GM23338 (cell line): ENCODE measurements around the gene PCDHA13. TPM values are rescaled to one million over a fixed set of nuclear protein-coding genes. Genes with fewer than 3 reads are reported as not detected.
"Not testable (repeated sequence)": the region's sequence is repeated elsewhere in the genome, so short reads cannot be mapped to it uniquely, and the experiment has no call there.

Experiments used
- ATAC-seq: fragments of 200-7000 bp; cut with Tn5 transposase; 3 replicates; pipeline ENCODE4 v1.9.1; 2020
- DNase-seq: peaks from one replicate; pipeline ENCODE4 v3.0.0-alpha.2; 2015; ENCODE audit warnings: low spot score
- H2AFZ ChIP-seq: fragments of 200-600 bp; sonication (generic); 2 replicates; pipeline ENCODE4 v1.8.0; 2016; ENCODE audit warnings: antibody characterized with exemption, mild to moderate bottlenecking, moderate library complexity
- H3F3A ChIP-seq: fragments of 200-600 bp; sonication (generic); replicated peaks from 2 replicates; pipeline ENCODE4 v1.8.0; 2017; ENCODE audit warnings: antibody characterized with exemption, mixed run types, low read depth
- H3K27ac ChIP-seq: fragments of 200-600 bp; sonication (generic); 2 replicates; pipeline ENCODE4 v1.6.1; 2016; ENCODE audit warnings: low read depth
- H3K27me3 ChIP-seq: fragments of 200-600 bp; sonication (generic); 2 replicates; pipeline ENCODE4 v1.8.0; 2016; ENCODE audit warnings: mild to moderate bottlenecking, mixed run types, moderate library complexity; ENCODE audit not compliant: insufficient read depth
- H3K36me3 ChIP-seq: fragments of 200-600 bp; sonication (generic); 2 replicates; pipeline ENCODE4 v1.8.0; 2016; ENCODE audit warnings: mild to moderate bottlenecking; ENCODE audit not compliant: insufficient read depth
- H3K4me1 ChIP-seq: fragments of 200-600 bp; sonication (generic); 2 replicates; pipeline ENCODE4 v1.8.0; 2016; ENCODE audit warnings: mild to moderate bottlenecking, moderate library complexity; ENCODE audit not compliant: insufficient read depth
- H3K4me2 ChIP-seq: fragments of 200-600 bp; sonication (generic); 2 replicates; pipeline ENCODE4 v1.7.1; 2017; ENCODE audit warnings: mixed run types
- H3K4me3 ChIP-seq: fragments of 200-600 bp; sonication (generic); 2 replicates; pipeline ENCODE4 v1.6.1; 2016; ENCODE audit warnings: mixed run types
- H3K79me2 ChIP-seq: fragments of 200-600 bp; sonication (generic); replicated peaks from 2 replicates; pipeline ENCODE4 v1.8.0; 2017; ENCODE audit warnings: mild to moderate bottlenecking; ENCODE audit not compliant: insufficient read depth
- H3K9me2 ChIP-seq: fragments of 200-600 bp; sonication (generic); 2 replicates; pipeline ENCODE4 v1.8.0; 2017; ENCODE audit not compliant: insufficient read depth
- H4K20me1 ChIP-seq: fragments of 200-600 bp; sonication (generic); replicated peaks from 2 replicates; pipeline ENCODE4 v1.8.0; 2017; ENCODE audit warnings: mild to moderate bottlenecking; ENCODE audit not compliant: insufficient read depth
- H3K27ac Mint-ChIP-seq: 2 replicates; pipeline ENCODE4 v1.8.0; 2020; ENCODE audit warnings: inconsistent platforms, mild to moderate bottlenecking, moderate library complexity, mixed read lengths
- H3K27me3 Mint-ChIP-seq: 3 replicates; pipeline ENCODE4 v1.8.0; 2022; ENCODE audit warnings: low read depth, mild to moderate bottlenecking, moderate library complexity, mixed read lengths, inconsistent platforms; ENCODE audit not compliant: insufficient read depth, poor library complexity
- H3K36me3 Mint-ChIP-seq: 3 replicates; pipeline ENCODE4 v1.8.0; 2021; ENCODE audit warnings: low read depth, mild to moderate bottlenecking, inconsistent platforms, moderate library complexity, mixed read lengths
- H3K4me1 Mint-ChIP-seq: 3 replicates; pipeline ENCODE4 v1.8.0; 2020; ENCODE audit warnings: mild to moderate bottlenecking, inconsistent platforms, mixed read lengths
- H3K4me3 Mint-ChIP-seq: 3 replicates; pipeline ENCODE4 v1.8.0; 2021; ENCODE audit warnings: moderate library complexity, mild to moderate bottlenecking, inconsistent platforms, mixed read lengths
- H3K9me3 Mint-ChIP-seq: 3 replicates; pipeline ENCODE4 v1.8.0; 2020; ENCODE audit warnings: moderate library complexity, mild to moderate bottlenecking, inconsistent platforms, mixed read lengths
- CREB1 ChIP-seq: fragments of 250-450 bp; sonication (Bioruptor Pico); IDR thresholded peaks from 2 replicates; pipeline ENCODE4 v1.5.0; 2020; ENCODE audit warnings: low read depth, mild to moderate bottlenecking, moderate library complexity
- CTCF ChIP-seq, 2 experiments: fragments of 200-600 bp in 1 of 2; sonication (generic) in 1 of 2; conservative IDR thresholded peaks; 2 replicates each; pipeline versions ENCODE4 v1.5.1 to v1.6.1; 2016 to 2017; ENCODE audit warnings: antibody characterized with exemption in 2 of 2, low read depth in 2 of 2, mild to moderate bottlenecking in 2 of 2, moderate library complexity in 1 of 2
- EZH2 ChIP-seq: fragments of 200-600 bp; sonication (generic); IDR thresholded peaks from one replicate; pipeline ENCODE4 v1.8.0; 2017; ENCODE audit warnings: antibody characterized with exemption, mild to moderate bottlenecking, low read depth; ENCODE audit not compliant: unreplicated experiment
- POLR2AphosphoS5 ChIP-seq: IDR thresholded peaks from 2 replicates; pipeline ENCODE4 v1.6.1; 2016; ENCODE audit warnings: antibody characterized with exemption, low read depth
- REST ChIP-seq: IDR thresholded peaks from one replicate; pipeline ENCODE4 v1.6.1; 2018; ENCODE audit warnings: antibody characterized with exemption; ENCODE audit not compliant: unreplicated experiment
- ZNF114 ChIP-seq: fragments of 250-450 bp; sonication (Bioruptor Pico); IDR thresholded peaks from 2 replicates; pipeline ENCODE4 v1.5.0; 2020; ENCODE audit warnings: mild to moderate bottlenecking, moderate library complexity
- polyA plus RNA-seq: library from polyadenylated mRNA; unstranded; fragments of >200 nt; fragmentation: Nextera tagmentation; extraction: Ambion mirVana; gene quantifications from 2 replicates; pipeline ENCODE4 v1.2.1, GENCODE V29; 2016
- total RNA-seq: library from RNA; depleted of rRNA; stranded (reverse); fragments of >200 nt; shearing (Covaris generic); gene quantifications from 2 replicates; pipeline ENCODE4 v1.2.3, GENCODE V29; 2014

Gene PCDHA13
- total and polyA plus RNA-seq, 2 experiments from 2014 or later = 1.2 to 9.8 TPM

- H3K4me3 Mint-ChIP-seq = peak overlapping the region; percentile 74
- DNase-seq = peak; percentile 56
- ATAC-seq = peak; percentile 90
- H3K79me2 ChIP-seq, H3K27me3 Mint-ChIP-seq, H3F3A ChIP-seq, H4K20me1 ChIP-seq, H3K4me1 Mint-ChIP-seq, H3K27me3 ChIP-seq, H3K36me3 ChIP-seq, H3K4me1 ChIP-seq, H3K9me2 ChIP-seq, H3K9me3 Mint-ChIP-seq: not testable (repeated sequence)
- peak; percentile 44 to 45; a peak in 3 of 4 replicates for TF ChIP-seq CTCF (conservative IDR thresholded peaks at IDR 0.05; ENCODE audit: low read depth in 2 of 2)
- Histone ChIP-seq H2AFZ (peak overlapping the region; percentile 2; the same call in 1 of the 2 replicates), H3K4me3 (peak overlapping the region; percentile 62), H3K27ac (peak overlapping the region; percentile 3; the same call in 1 of the 2 replicates), H3K4me2 (peak overlapping the region; percentile 72)
- H3K36me3 Mint-ChIP-seq = peaks cover 28% of the 10 kb centered on the region; the same call in 2 of the 3 replicates
- peak overlapping the region; percentile 51; the same call in 1 of the 2 replicates for H3K27ac Mint-ChIP-seq
Measured at GRCh38 chr5:140834439-140835008, 47.4 kb upstream of the PCDHA13 start.

GRCh38 chr5:140835622-140836510 is 46.1 kb upstream of the PCDHA13 start:
- H3K36me3 Mint-ChIP-seq = peaks cover 24% of the 10 kb centered on the region; the same call in 2 of the 3 replicates
- no peak for ATAC-seq
- no peak for TF ChIP-seq CTCF (conservative IDR thresholded peaks at IDR 0.05; ENCODE audit: low read depth in 2 of 2)
- no peak for TF ChIP-seq EZH2
- no peak for TF ChIP-seq POLR2AphosphoS5
- TF ChIP-seq CREB1 = no peak
- no peak for TF ChIP-seq REST
- no peak for TF ChIP-seq ZNF114

More at GRCh38 chr5:140835622-140836510, 46.1 kb upstream of the PCDHA13 start:
- no peak overlapping the region for H3K4me2 ChIP-seq
- H3K36me3 ChIP-seq = peaks cover 4% of the 10 kb centered on the region; the same call in 1 of the 2 replicates
- no peak for DNase-seq
- H3K27me3 ChIP-seq = no peaks in the 10 kb centered on the region
- Mint-ChIP-seq H3K27ac (no peak overlapping the region), H3K4me3 (no peak overlapping the region), H3K9me3 (peaks cover 10% of the 10 kb centered on the region), H3K27me3 (peaks cover 2% of the 10 kb centered on the region), H3K4me1 (no peaks in the 10 kb centered on the region)
- H2AFZ ChIP-seq = no peak overlapping the region
- H3K4me3 ChIP-seq = no peak overlapping the region
- no peaks in the 10 kb centered on the region for H3F3A ChIP-seq
- H3K27ac ChIP-seq = no peak overlapping the region
- H4K20me1 ChIP-seq = no peaks in the 10 kb centered on the region; the same call in 1 of the 2 replicates
- no peaks in the 10 kb centered on the region for H3K4me1 ChIP-seq
- no peaks in the 10 kb centered on the region for H3K9me2 ChIP-seq
- H3K79me2 ChIP-seq = no peaks in the 10 kb centered on the region
